GDM1 (cell line): ENCODE measurements around the gene C19orf47.

Experiments used
- DNase-seq: peaks from one replicate; lab custom pipeline; 2025; lab: John Stamatoyannopoulos, UW

C19orf47 gene, protein sequence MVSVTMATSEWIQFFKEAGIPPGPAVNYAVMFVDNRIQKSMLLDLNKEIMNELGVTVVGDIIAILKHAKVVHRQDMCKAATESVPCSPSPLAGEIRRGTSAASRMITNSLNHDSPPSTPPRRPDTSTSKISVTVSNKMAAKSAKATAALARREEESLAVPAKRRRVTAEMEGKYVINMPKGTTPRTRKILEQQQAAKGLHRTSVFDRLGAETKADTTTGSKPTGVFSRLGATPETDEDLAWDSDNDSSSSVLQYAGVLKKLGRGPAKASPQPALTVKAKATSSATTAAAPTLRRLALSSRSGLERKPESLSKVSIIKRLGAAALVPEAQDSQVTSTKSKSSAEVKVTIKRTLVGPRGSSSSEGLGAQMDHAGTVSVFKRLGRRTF

GRCh38 chr19:40348125-40348913 is at the start of gene C19orf47, which contains the start of gene PLD3:
TSS of gene C19orf47 (minus strand) at chr19:40348397. CDS start at chr19:40341857, 6,540 bp downstream.
TSS of gene PLD3 (plus strand) at chr19:40348695. CDS start at chr19:40366484, 17,789 bp downstream.
- DNase-seq, result peak; percentile 99

GRCh38 chr19:40397568-40397906 is 49.3 kb upstream of the C19orf47 start:
- no peak for DNase-seq

- DNase-seq, result no peak
These were observed 48.8 kb upstream of the C19orf47 start for GRCh38 chr19:40396886-40397567.

GRCh38 chr19:40395956-40396355 is 47.8 kb upstream of the C19orf47 start:
- no peak for DNase-seq

DNA sequence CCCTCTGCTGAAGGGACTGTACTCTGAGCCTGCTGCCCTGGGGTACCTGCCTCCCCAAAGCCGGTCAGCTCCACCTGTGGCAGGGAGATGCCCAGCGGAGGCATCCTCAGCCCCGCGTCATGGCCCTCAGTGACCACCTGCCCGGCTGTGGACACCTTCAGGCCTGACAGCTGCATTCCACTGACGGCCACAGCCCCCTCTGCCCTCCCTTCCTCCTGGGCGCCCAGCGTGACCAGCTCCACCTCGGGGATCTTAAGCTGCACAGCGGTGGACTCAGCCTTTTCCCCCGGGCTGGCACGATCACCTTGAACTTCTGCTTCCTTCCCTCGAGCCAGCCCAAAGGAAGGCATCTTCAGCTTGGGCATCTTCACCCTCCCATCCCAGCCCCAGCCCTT is 46.6 kb upstream of the C19orf47 start:
- DNase-seq, result no peak

GRCh38 chr19:40393894-40394815 is 46.0 kb upstream of the C19orf47 start:
- DNase-seq, result no peak

- DNase-seq, result no peak
These were observed 44.8 kb upstream of the C19orf47 start for GRCh38 chr19:40392894-40393517.

DNA sequence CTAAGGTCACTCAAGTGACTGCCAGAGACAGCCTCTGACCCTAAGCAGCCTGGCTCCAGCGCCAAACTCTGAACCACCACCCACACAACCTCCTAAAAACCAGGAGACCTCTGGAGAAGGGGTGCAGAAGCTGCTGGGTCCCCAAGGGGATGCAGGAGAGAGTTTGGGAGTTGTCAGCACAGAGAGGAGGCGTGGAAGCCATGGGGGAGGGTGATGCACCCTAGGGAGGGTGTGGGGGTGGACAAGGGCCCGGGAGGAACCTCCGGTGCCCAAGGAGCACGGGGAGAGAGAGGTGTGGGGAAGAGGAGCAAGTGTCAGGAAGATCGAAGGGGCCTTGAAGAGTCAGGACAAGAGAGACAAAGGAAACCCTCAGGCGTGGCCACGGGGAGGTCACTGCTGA is 43.9 kb upstream of the C19orf47 start:
- no peak for DNase-seq

DNA sequence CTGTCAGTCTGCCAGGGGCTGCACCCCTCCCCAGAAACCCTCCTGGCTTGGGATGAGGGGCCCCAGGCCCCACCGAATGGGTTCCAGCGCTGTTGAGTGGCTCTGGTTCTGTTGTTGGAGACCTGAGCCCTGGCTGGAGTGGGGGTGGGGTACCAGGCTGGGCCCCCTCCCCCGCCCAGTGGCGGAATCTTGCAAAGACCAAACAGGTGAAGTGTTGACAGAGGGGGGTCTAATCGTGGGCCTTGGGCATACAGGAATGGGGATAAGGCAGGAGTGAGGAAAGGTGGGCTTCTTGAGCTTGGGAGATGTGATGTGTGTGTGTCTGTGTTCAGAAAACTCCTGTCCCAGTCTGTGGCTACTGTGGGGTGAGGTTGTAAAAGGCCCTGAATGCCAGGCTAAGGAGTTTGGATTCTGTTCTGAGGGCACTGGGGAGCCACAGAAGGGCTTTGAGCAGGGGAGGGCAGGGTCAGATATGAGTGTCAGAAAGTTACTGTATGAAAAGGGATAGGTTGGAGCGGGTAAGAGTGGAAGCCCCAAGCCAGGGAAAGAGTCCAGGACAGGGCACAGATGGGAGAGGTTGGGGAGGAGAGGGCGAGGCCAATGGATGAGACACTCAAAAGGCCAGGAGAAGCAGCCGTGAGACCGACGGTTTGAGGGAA is 42.0 kb upstream of the C19orf47 start, which contains the start of gene HIPK4:
TSS of gene HIPK4 (minus strand) at position 98 of the 659 bp plus-strand sequence. CDS start 279 bp downstream, outside the sequence.
- no peak for DNase-seq

DNA sequence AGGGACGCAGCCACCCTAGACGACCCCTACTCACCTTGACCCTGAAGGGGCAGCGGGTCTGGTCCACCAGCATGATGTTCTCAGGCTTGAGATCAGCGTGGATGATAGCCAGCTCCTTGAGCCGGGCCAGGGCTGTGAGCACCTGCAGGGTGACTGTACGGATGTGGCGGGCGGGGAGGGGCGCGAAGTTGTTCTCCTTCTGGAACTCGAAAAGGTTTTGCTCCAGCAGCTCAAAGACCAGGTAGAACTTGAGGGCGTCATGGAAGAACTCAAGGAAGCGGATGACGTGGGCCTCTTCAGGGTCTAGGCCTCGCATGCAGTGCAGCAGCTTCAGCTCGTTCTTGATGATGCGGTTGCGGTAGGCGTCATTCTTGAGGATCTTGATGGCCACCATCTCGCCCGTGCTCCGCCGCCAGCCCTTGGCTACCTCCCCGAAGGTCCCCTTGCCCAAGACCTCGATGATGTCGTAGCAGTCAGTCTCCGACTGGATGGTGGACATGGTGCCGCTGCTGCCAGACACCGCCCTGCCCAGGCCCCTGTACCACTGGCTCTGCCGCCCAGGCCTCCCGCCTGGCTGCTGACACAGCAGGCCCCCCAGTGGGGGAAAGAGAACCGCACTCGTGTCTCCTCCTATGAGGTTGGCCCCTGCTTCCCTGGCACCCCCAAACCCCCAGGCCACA is 41.3 kb upstream of the C19orf47 start:
- no peak for DNase-seq

DNA sequence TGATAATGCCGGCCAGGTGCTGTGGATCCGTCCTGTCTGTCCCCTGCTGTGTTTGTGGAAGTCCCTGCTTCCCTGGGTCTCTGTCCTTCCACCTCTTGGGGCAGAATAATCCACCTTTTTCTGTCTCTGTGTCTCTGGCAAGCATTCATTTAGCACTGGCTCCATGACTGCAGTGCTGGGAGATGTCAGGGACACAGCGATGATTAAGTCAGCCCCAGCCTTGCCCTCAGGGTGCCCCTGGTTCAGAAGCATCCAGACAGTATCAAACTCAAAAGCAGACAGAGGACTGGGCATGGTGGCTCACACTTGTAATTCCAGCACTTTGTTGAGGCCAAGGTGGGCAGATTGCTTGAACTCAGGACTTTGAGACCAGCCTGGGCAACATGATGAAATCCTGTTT is 40.3 kb upstream of the C19orf47 start:
- DNase-seq, result no peak

GRCh38 chr19:40387155-40387554 is 39.0 kb upstream of the C19orf47 start:
- no peak for DNase-seq

DNA sequence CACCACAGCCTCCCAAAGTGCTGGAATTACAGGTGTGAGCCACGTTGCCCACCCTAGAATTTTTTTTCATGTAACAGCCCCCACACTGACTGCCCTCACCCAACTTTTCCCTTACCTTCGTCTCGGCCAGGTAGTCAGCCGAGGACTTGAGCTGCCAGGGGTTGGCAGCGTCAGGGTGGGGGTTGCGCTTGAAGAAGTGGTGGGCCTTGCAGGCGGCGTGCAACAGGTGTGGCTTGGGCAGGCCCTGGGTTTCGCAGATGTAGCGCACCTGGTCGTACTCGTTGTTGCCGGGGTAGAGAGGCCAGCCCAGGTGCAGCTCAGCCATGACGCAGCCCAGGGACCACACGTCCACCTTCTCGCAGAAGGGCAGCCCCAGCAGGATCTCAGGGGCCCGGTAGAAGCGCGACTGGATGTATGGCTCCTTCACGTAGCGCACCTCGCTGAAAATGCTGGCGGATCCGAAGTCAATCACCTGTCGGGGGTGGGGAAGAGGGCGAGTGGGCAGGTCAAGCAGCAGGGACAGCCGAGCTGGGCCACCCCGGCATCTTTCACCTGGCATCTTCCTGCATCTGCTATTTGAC is 35.6 kb upstream of the C19orf47 start:
- no peak for DNase-seq

GRCh38 chr19:40381321-40381720 is 33.1 kb upstream of the C19orf47 start:
- no peak for DNase-seq

- no peak for DNase-seq
These were observed 32.2 kb upstream of the C19orf47 start for GRCh38 chr19:40380199-40381037.

DNA sequence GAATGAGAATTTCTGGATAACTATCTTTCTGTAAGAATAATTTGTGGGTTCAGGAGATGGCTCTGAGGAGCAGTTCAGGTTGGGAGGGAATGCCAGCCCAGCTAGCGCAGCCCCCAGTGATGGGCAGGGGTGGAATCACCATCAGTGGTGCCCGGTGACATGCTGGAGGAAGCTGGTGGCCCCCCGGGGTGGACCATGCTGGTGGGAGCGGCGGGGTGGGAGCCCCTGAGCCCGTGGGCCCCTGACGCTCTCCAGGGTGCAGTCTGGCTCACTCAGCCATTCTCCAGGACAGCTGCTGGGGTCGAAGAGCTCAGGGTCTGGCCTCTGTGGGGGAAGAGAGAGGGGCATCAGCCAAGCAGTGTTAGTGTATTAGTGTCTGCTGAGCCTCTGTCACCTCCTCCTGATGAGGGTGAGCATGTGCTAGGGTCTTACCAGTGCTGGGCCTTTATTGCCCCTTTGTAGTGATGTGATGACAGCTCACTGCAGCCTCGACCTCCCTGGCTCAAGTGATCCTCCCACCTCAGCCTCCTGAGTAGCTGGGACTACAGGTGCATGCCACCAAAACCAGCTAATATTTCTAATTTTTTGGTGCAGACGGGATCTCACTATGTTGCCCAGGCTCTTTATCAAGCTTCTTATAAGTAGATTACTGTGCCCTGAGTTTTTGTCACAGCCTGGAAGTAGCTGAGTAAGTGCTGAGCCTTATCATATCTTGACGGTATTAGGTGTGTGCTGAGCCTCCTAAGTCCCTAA is 31.4 kb upstream of the C19orf47 start:
- DNase-seq, result no peak

- no peak for DNase-seq
These were observed 30.3 kb upstream of the C19orf47 start for GRCh38 chr19:40378509-40378908.

- no peak for DNase-seq
These were observed 29.7 kb upstream of the C19orf47 start for GRCh38 chr19:40377876-40378385.
